K562 (cell line): ENCODE data around the gene ADAMTS6. TPM values are rescaled to one million over a fixed set of nuclear protein-coding genes. Genes with fewer than 3 reads are reported as not detected.

ENCODE experiments used
- ATAC-seq: fragments of 200-7000 bp; cut with Tn5 transposase; 3 replicates; pipeline ENCODE4 v1.9.1; 2020; ENCODE audit warnings: moderate library complexity
- BruUV-seq: library from RNA; stranded (reverse); fragments of 400-500 nt; replicated peaks from 2 replicates; lab custom pipeline; 2021; lab: Mats Ljungman, UMichigan
- CTCF ChIA-PET: fragments of 300-600 bp; formaldehyde crosslinking; extraction: SDS; loops from one replicate; lab custom pipeline; 2021; ENCODE audit warnings: low intra/inter-chr PET ratio; lab: Yijun Ruan, JAX
- POLR2A ChIA-PET: fragments of 300-600, 350-650 bp; sonication (Branson Sonifier 250); formaldehyde crosslinking; extraction: SDS; loops from one replicate; lab custom pipeline; 2021; ENCODE audit warnings: antibody characterized with exemption, inconsistent platforms; lab: Yijun Ruan, JAX
- DNase-seq, 4 experiments: peaks; one replicate each; pipeline versions ENCODE4 v3.0.0 to v3.0.0-alpha.2; 2011 to 2018; ENCODE audit warnings: low spot score in 3 of 4, mixed read lengths in 3 of 4; ENCODE audit errors: extremely low read depth in 1 of 4
- FAIRE-seq: peaks from 2 replicates; lab custom pipeline; 2011; peaks lifted over from hg19 to GRCh38; lab: Jason Lieb, UNC
- H2AFZ ChIP-seq: 2 replicates; pipeline ENCODE4 v1.6.0; 2011; ENCODE audit warnings: low read depth, low read length, control low read depth, inconsistent platforms
- H3K27ac ChIP-seq: fragments of 200-600 bp; 3 replicates; pipeline ENCODE4 v1.8.0; 2011; ENCODE audit warnings: low read depth, mild to moderate bottlenecking, control low read depth, inconsistent platforms, low read length, moderate library complexity, mixed read lengths; ENCODE audit errors: extremely low read depth
- H3K27me3 ChIP-seq, 2 experiments: fragments of 300-600 bp in 1 of 2; 2 replicates in 1 of 2; 3 replicates in 1 of 2; pipeline versions ENCODE4 v1.6.0 to v1.8.0; 2011; ENCODE audit warnings: inconsistent platforms in 2 of 2, low read length in 2 of 2, mild to moderate bottlenecking in 1 of 2, mixed read lengths in 1 of 2, moderate library complexity in 1 of 2; ENCODE audit not compliant: control insufficient read depth in 2 of 2, insufficient read depth in 2 of 2
- H3K36me3 ChIP-seq: fragments of 300-600 bp; 3 replicates; pipeline ENCODE4 v1.8.0; 2011; ENCODE audit warnings: mild to moderate bottlenecking, low read length, inconsistent platforms; ENCODE audit not compliant: control insufficient read depth, insufficient read depth
- H3K4me1 ChIP-seq, 2 experiments: fragments of 200-600 bp in 1 of 2; replicated peaks in 1 of 2; 2 replicates in 1 of 2; 3 replicates in 1 of 2; pipeline versions ENCODE4 v1.5.1 to v1.8.0; 2011; ENCODE audit warnings: inconsistent platforms in 2 of 2, low read length in 2 of 2, mild to moderate bottlenecking in 1 of 2, mixed read lengths in 1 of 2, moderate library complexity in 1 of 2; ENCODE audit not compliant: control insufficient read depth in 2 of 2, insufficient read depth in 2 of 2
- H3K4me2 ChIP-seq: 2 replicates; pipeline ENCODE4 v1.6.1; 2011; ENCODE audit warnings: low read length, control low read depth, inconsistent platforms, mixed read lengths; ENCODE audit not compliant: insufficient read depth
- H3K4me3 ChIP-seq: fragments of 200-600 bp; sonication (generic), shearing (Covaris generic); 2 replicates; pipeline ENCODE4 v1.5.1; 2016; ENCODE audit warnings: control low read depth, inconsistent platforms
- H3K79me2 ChIP-seq: fragments of 200-600 bp; 3 replicates; pipeline ENCODE4 v1.8.0; 2011; ENCODE audit warnings: low read length, inconsistent platforms; ENCODE audit not compliant: control insufficient read depth, insufficient read depth
- H3K9ac ChIP-seq, 2 experiments: 2 replicates each; pipeline versions ENCODE4 v1.6.0 to v1.6.1; 2011; ENCODE audit warnings: low read depth in 2 of 2, low read length in 2 of 2, control low read depth in 1 of 2, inconsistent platforms in 1 of 2, mild to moderate bottlenecking in 1 of 2, mixed read lengths in 1 of 2; ENCODE audit not compliant: insufficient read depth in 1 of 2
- H3K9me1 ChIP-seq: one replicate; pipeline ENCODE4 v1.6.0; 2011; ENCODE audit warnings: inconsistent platforms, mild to moderate bottlenecking, low read length, moderate library complexity; ENCODE audit not compliant: control insufficient read depth, insufficient read depth
- H3K9me3 ChIP-seq: replicated peaks from 2 replicates; pipeline ENCODE4 v1.5.1; 2011; ENCODE audit warnings: low read depth, low read length, inconsistent platforms; ENCODE audit not compliant: control insufficient read depth, insufficient read depth
- H4K20me1 ChIP-seq: replicated peaks from 2 replicates; pipeline ENCODE4 v1.6.1; 2011; ENCODE audit warnings: low read length, inconsistent platforms, mixed read lengths; ENCODE audit not compliant: control insufficient read depth, insufficient read depth
- AFF4 ChIP-seq: sonication (generic); formaldehyde crosslinking; IDR thresholded peaks from 2 replicates; pipeline ENCODE4 v1.8.0; 2023; ENCODE audit warnings: mild to moderate bottlenecking, missing genetic modification reagents
- MCM2 ChIP-seq: fragments of 450-650 bp; IDR thresholded peaks from 2 replicates; pipeline ENCODE4 v1.6.1; 2017; ENCODE audit warnings: low read depth, mild to moderate bottlenecking
- MCM5 ChIP-seq: fragments of 450-650 bp; IDR thresholded peaks from 2 replicates; pipeline ENCODE4 v1.6.1; 2016; ENCODE audit warnings: low read depth
- MEF2A ChIP-seq: IDR thresholded peaks from 2 replicates; pipeline ENCODE4 v1.6.1; 2011; ENCODE audit warnings: low read depth, mild to moderate bottlenecking, low read length, moderate library complexity; ENCODE audit not compliant: control insufficient read depth
- MEIS2 ChIP-seq: fragments of 450-650 bp; IDR thresholded peaks from 2 replicates; pipeline ENCODE4 v1.6.1; 2014; ENCODE audit warnings: mild to moderate bottlenecking; ENCODE audit not compliant: partially characterized antibody
- RBM17 ChIP-seq: fragments of 200-400 bp; formaldehyde crosslinking; IDR thresholded peaks from 2 replicates; pipeline ENCODE4 v1.6.1; 2017; ENCODE audit warnings: low read depth, mild to moderate bottlenecking, low read length, borderline replicate concordance
- SNIP1 ChIP-seq: fragments of 450-650 bp; IDR thresholded peaks from 2 replicates; pipeline ENCODE4 v1.7.1; 2017; ENCODE audit warnings: low read depth, mild to moderate bottlenecking
- SRSF7 ChIP-seq: fragments of 200-400 bp; formaldehyde crosslinking; optimal IDR thresholded peaks from 2 replicates; pipeline ENCODE3; 2017; ENCODE audit warnings: mild to moderate bottlenecking, low read depth, low read length
- TBL1XR1 ChIP-seq, 2 experiments: IDR thresholded peaks; 2 replicates each; pipeline ENCODE4 v1.6.1; 2012; ENCODE audit warnings: improper control_type of control experiment in 2 of 2, low read length in 2 of 2, mild to moderate bottlenecking in 1 of 2
- TEAD2 ChIP-seq: fragments of 450-650 bp; IDR thresholded peaks from 2 replicates; pipeline ENCODE4 v1.6.1; 2016; ENCODE audit warnings: missing genetic modification characterization, control low read depth, missing compliant biosample characterization
- ZFP91 ChIP-seq: sonication (generic); formaldehyde crosslinking; IDR thresholded peaks from 2 replicates; pipeline ENCODE4 v1.8.0; 2022; ENCODE audit warnings: mild to moderate bottlenecking, missing genetic modification reagents
- ZKSCAN8 ChIP-seq: fragments of 200-800 bp; sonication (Bioruptor generic); IDR thresholded peaks from 2 replicates; pipeline ENCODE4 v1.6.1; 2016; ENCODE audit warnings: missing genetic modification characterization, missing compliant biosample characterization
- ZNF174 ChIP-seq: fragments of 250-450 bp; sonication (Bioruptor Pico); IDR thresholded peaks from 2 replicates; pipeline ENCODE4 v1.4.0; 2020; ENCODE audit warnings: mild to moderate bottlenecking
- ZNF184 ChIP-seq: sonication (generic); formaldehyde crosslinking; IDR thresholded peaks from 2 replicates; pipeline ENCODE4 v1.5.0; 2020; ENCODE audit warnings: missing genetic modification reagents
- ZNF57 ChIP-seq: fragments of 450-650 bp; formaldehyde crosslinking; IDR thresholded peaks from 2 replicates; pipeline ENCODE4 v1.4.0; 2020; ENCODE audit warnings: mild to moderate bottlenecking, moderate library complexity
- ZSCAN32 ChIP-seq: fragments of 450-650 bp; formaldehyde crosslinking; IDR thresholded peaks from 2 replicates; pipeline ENCODE4 v1.4.0; 2020; ENCODE audit warnings: mild to moderate bottlenecking, moderate library complexity
- WGBS: fragments of 100-300 bp; shearing (Covaris generic); methylation state at CpG from one replicate; pipeline ENCODE4 v1.1.6; 2016; ENCODE audit warnings: low coverage, mixed read lengths; ENCODE audit not compliant: insufficient coverage; ENCODE audit errors: missing lambda C conversion rate; 5-methylcytosine and 5-hydroxymethylcytosine counted together
- in situ Hi-C: fragments of 300-500 bp; cut with MboI; formaldehyde crosslinking; loops from 4 replicates; pipeline ENCODE4 v1.15.0; 2018; ENCODE audit warnings: inconsistent platforms, mixed read lengths
- intact Hi-C: fragments of 100-400 bp; cut with micrococcal nuclease; formaldehyde crosslinking; loops from 2 replicates; pipeline ENCODE4 v1.14.2; 2022
- polyA plus RNA-seq, 8 experiments: library from polyadenylated mRNA; depleted of rRNA in 4 of 8; stranded (reverse) in 5 of 8; unstranded in 3 of 8; fragments of >200 nt; fragmentation: Nextera tagmentation in 2 of 8; fragmentation: Illumina TruSeq in 1 of 8; extraction: Ambion mirVana in 2 of 8; extraction: Trizol in 1 of 8; gene quantifications; 2 replicates each; pipeline versions ENCODE4 v1.2.1 to v1.2.3, GENCODE V29; 2011 to 2014; ENCODE audit warnings: inconsistent platforms in 1 of 8, missing spikeins in 1 of 8
- total RNA-seq, 7 experiments: library from RNA; depleted of rRNA in 6 of 7; stranded (reverse); fragments of >200 nt in 6 of 7; fragmentation: Illumina TruSeq in 2 of 7; extraction: Trizol in 2 of 7; gene quantifications; 2 replicates each; pipeline versions ENCODE4 v1.2.1 to v1.2.3, GENCODE V29; 2011 to 2021; ENCODE audit warnings: low replicate concordance in 1 of 7

The ADAMTS6 gene
- total and polyA plus RNA-seq, 9 of the 15 experiments (the other 6 are each of a cell fraction or from before 2014, with no cell fraction given) = 0.57 to 5.3 (median 1.5) TPM

DNA sequence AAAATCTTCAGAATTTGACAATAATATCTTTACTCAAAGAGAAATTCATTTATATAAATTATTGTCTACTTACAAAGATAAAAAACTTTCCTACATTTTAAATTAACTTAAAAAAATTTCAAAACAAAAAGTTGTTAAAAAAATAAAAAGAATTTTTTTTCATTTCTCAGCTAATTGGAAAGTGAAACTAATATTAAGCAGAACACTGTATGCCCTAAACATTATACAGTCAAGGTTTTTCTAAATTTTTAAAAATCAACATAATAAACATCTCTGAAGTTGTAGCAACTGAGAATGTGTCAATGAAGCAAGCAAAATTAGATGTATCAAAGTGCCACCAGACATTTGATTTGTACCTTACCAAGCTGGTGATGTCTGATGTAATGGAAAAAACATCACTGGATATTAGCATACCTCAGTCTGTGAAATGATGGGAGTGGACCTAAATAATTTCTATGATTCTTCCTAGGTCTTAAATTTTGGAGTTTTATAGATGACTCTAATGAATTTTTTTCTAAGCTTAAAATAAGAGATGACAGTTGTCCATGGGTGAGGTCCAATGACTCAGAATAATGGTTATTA, 290.1 kb downstream of the ADAMTS6 start (continued):
- no peak for TF ChIP-seq MCM5

- H4K20me1 ChIP-seq = no peaks in the 10 kb centered on the region
- FAIRE-seq (no peak), DNase-seq (no peak), ATAC-seq (no peak)
- H3K4me3 ChIP-seq = no peak overlapping the region
- no peak overlapping the region for H2AFZ ChIP-seq
- no peaks in the 10 kb centered on the region for H3K79me2 ChIP-seq
- H3K9me3 ChIP-seq = no peaks in the 10 kb centered on the region
- POLR2A ChIA-PET = no interaction called here
- H3K9me1 ChIP-seq = no peaks in the 10 kb centered on the region
- no peaks in the 10 kb centered on the region for H3K4me1 ChIP-seq
- intact Hi-C loops = no loop called here
- H3K4me2 ChIP-seq = no peak overlapping the region
- no peak overlapping the region for H3K27ac ChIP-seq
- in situ Hi-C loops = no loop called here
- WGBS = 16% methylated on average over 3 of the region's 3 CpGs
- no TSS peak for BruUV-seq
- no peaks in the 10 kb centered on the region for H3K36me3 ChIP-seq
- H3K9ac ChIP-seq = no peak overlapping the region
- CTCF ChIA-PET = no interaction called here
- H3K27me3 ChIP-seq = no peaks in the 10 kb centered on the region
- TF ChIP-seq TEAD2 (tag) (no peak), RBM17 (no peak), ZNF174 (no peak), ZNF184 (CRISPR knock-in tag) (no peak), ZKSCAN8 (CRISPR knock-in tag) (no peak), SNIP1 (no peak), TBL1XR1 (IDR thresholded peaks at IDR 0.05; ENCODE audit: low read length in 2 of 2) (no peak), AFF4 (CRISPR knock-in tag) (no peak), ZNF57 (CRISPR knock-in tag) (no peak), SRSF7 (no peak), ZSCAN32 (CRISPR knock-in tag) (no peak), MEF2A (no peak), MCM2 (no peak), MEIS2 (no peak), ZFP91 (CRISPR knock-in tag) (no peak)
Measured at GRCh38 chr5:65190328-65191053, 291.2 kb downstream of the ADAMTS6 start.
